ENCODE results near the gene MPHOSPH9.
"Not testable (repeated sequence)": the region's sequence is repeated elsewhere in the genome, so short reads cannot be mapped to it uniquely, and the experiment has no call there.

MPHOSPH9 gene

DNA sequence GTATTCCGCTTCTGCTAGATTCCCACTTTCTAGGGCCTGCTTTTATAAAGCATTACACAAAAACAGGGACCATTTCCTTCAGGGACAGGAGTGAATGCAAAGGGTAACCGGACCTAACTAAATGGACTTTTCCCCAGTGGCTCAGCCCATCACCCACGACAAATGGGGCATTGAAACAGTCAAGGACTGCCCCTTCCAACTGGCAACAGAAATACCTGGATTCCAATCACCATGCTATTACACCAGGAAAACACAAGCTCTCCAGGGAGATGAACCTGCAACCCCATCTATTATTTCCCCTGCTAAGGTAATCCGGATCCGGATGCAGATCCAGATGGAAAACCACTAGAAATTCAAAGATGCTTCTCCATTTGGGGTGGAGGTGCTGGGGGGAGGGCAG is 1.0 kb downstream of the MPHOSPH9 start:
- peak overlapping the region; percentile 93 for H3K27ac ChIP-seq (replicated peaks)
- no peak for DNase-seq (ENCODE audit: low read depth in 1 of 2, low spot score in 1 of 2)
- H3K4me3 ChIP-seq (replicated peaks; ENCODE audit: insufficient read depth, low read length) = peak overlapping the region; percentile 72
- H3K27me3 ChIP-seq (ENCODE audit: insufficient read depth, poor library complexity, severe bottlenecking) = no peaks in the 10 kb centered on the region
- TF ChIP-seq POLR2AphosphoS5 (IDR thresholded peaks at IDR 0.05; ENCODE audit: low read depth) = no peak

DNA sequence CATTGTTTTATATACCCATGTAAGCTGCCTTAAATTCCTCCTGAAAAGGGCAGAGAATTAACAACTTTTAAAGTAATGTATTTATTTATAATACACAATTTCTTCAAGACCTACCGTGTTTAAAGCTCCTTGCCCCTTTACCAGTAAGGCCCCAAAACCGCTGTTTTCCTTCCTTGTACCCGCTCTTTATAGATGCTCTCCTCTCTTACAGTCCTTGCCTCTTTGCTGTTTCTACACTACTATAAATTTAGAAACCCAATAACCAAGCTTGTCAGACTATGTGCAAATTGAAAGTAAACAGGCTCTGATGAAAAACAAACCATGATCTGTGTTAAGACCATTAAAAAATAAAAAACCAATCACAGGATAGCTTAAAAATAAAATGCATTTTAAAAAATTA is 3.9 kb downstream of the MPHOSPH9 start:
- peak overlapping the region; percentile 25 for H3K27ac ChIP-seq (replicated peaks)
- no peaks in the 10 kb centered on the region for H3K27me3 ChIP-seq (ENCODE audit: insufficient read depth, poor library complexity, severe bottlenecking)
- TF ChIP-seq CTCF (IDR thresholded peaks at IDR 0.05; ENCODE audit: insufficient read depth, low read length) (no peak), REST (IDR thresholded peaks at IDR 0.05; ENCODE audit: insufficient replicate concordance, low read depth) (no peak)
- no peak for DNase-seq (ENCODE audit: low read depth in 1 of 2, low spot score in 1 of 2)
- H3K4me3 ChIP-seq (replicated peaks; ENCODE audit: insufficient read depth, low read length) = no peak overlapping the region

DNA sequence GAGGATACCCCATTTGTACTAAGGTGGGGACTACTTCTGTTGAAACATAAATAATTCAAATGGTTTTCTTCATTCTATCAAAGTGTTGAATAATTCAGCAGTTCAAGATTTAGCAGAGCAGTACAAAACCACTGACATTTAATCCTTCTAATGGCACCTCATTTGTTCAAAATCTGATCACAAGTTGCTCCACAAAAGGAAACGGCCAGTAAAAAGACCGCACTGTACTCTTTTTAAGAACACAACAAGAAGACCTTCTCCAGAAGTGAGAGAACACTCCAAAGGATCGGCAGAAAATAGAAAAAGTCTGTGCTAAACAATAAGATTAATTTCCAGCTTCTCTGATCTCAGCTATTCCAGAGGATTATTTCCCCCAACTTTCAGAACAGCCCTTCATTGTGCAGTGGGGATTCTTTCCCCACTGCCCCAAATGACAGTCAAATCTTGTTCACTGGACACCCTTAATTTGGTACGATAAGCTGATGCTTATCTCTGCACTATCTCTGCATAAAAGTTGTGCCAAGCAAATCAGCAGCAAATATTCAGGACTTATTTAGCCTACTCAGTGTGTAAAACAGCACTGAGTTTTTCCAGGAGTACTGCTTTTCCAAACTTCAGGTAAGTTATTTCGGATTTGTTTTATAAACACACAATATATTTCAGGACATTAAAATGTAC is 5.2 kb downstream of the MPHOSPH9 start:
- no peaks in the 10 kb centered on the region for H3K27me3 ChIP-seq (ENCODE audit: insufficient read depth, poor library complexity, severe bottlenecking)
- no peak overlapping the region for H3K4me3 ChIP-seq (replicated peaks; ENCODE audit: insufficient read depth, low read length)
- TF ChIP-seq CTCF (IDR thresholded peaks at IDR 0.05; ENCODE audit: insufficient read depth, low read length) (no peak), GABPA (IDR thresholded peaks at IDR 0.05; ENCODE audit: low read depth) (no peak), SPI1 (IDR thresholded peaks at IDR 0.05; ENCODE audit: borderline replicate concordance, low read depth) (no peak), REST (IDR thresholded peaks at IDR 0.05; ENCODE audit: insufficient replicate concordance, low read depth) (no peak), POLR2AphosphoS5 (IDR thresholded peaks at IDR 0.05; ENCODE audit: low read depth) (no peak)
- DNase-seq (ENCODE audit: low read depth in 1 of 2, low spot score in 1 of 2) = no peak
- H3K27ac ChIP-seq (replicated peaks) = no peak overlapping the region

DNA sequence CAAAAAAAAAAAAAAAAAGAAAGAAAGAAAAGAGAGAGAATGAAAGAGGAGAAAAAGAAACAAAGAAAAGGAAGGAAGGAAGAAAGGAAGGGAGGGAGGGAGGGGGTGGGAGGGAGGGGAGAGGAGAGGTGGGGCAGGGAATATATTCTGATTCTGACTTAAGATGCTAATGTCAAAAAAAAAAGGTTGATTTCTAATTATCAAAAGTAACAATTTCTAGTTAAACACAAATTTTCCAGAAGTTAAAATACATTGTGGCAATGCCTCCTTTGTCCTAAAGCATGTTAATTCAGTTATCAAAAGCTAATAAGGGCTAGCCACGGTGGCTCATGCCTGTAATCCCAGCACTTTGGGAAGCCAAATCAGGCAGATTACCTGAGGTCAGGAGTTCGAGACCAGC is 7.5 kb downstream of the MPHOSPH9 start:
- no peak overlapping the region for H3K4me3 ChIP-seq (replicated peaks; ENCODE audit: insufficient read depth, low read length)
- no peak overlapping the region for H3K27ac ChIP-seq (replicated peaks)
- no peaks in the 10 kb centered on the region for H3K27me3 ChIP-seq (ENCODE audit: insufficient read depth, poor library complexity, severe bottlenecking)
- no peak for DNase-seq (ENCODE audit: low read depth in 1 of 2, low spot score in 1 of 2)
- TF ChIP-seq GABPA (IDR thresholded peaks at IDR 0.05; ENCODE audit: low read depth) (no peak), SPI1 (IDR thresholded peaks at IDR 0.05; ENCODE audit: borderline replicate concordance, low read depth) (no peak), POLR2AphosphoS5 (IDR thresholded peaks at IDR 0.05; ENCODE audit: low read depth) (no peak)

- no peak overlapping the region for H3K4me3 ChIP-seq (replicated peaks; ENCODE audit: insufficient read depth, low read length)
- H3K27ac ChIP-seq (replicated peaks) = no peak overlapping the region
- H3K27me3 ChIP-seq (ENCODE audit: insufficient read depth, poor library complexity, severe bottlenecking) = no peaks in the 10 kb centered on the region
- no peak for DNase-seq (ENCODE audit: low read depth in 1 of 2, low spot score in 1 of 2)
- TF ChIP-seq CTCF (IDR thresholded peaks at IDR 0.05; ENCODE audit: insufficient read depth, low read length) (no peak), SPI1 (IDR thresholded peaks at IDR 0.05; ENCODE audit: borderline replicate concordance, low read depth) (no peak), GABPA (IDR thresholded peaks at IDR 0.05; ENCODE audit: low read depth) (no peak), REST (IDR thresholded peaks at IDR 0.05; ENCODE audit: insufficient replicate concordance, low read depth) (no peak), POLR2AphosphoS5 (IDR thresholded peaks at IDR 0.05; ENCODE audit: low read depth) (no peak)
Measured at GRCh38 chr12:123223241-123223668, 9.7 kb downstream of the MPHOSPH9 start.

GRCh38 chr12:123207815-123208214 is 25.1 kb downstream of the MPHOSPH9 start:
- not testable (repeated sequence) for H3K4me3 ChIP-seq (replicated peaks; ENCODE audit: insufficient read depth, low read length); DNase-seq (ENCODE audit: low read depth in 1 of 2, low spot score in 1 of 2); H3K27me3 ChIP-seq (ENCODE audit: insufficient read depth, poor library complexity, severe bottlenecking); H3K27ac ChIP-seq (replicated peaks)

Measured in HL-60 (cell line).